Diencephalon (tissue), 1 donor: ENCODE measurements around the gene SFTA2. TPM values are rescaled to one million over a fixed set of nuclear protein-coding genes. Genes with fewer than 3 reads are reported as not detected.

ENCODE experiments used
- small RNA-seq: library from RNA; depleted of rRNA; stranded (forward); fragments of <200 nt; gene quantifications from one replicate; pipeline ENCODE3, GENCODE V24; 2014
- total RNA-seq: library from RNA; depleted of rRNA; stranded (reverse); fragments of >200 nt; gene quantifications from one replicate; pipeline ENCODE4 v1.2.3, GENCODE V29; 2014

SFTA2 gene
- not detected for total RNA-seq

DNA sequence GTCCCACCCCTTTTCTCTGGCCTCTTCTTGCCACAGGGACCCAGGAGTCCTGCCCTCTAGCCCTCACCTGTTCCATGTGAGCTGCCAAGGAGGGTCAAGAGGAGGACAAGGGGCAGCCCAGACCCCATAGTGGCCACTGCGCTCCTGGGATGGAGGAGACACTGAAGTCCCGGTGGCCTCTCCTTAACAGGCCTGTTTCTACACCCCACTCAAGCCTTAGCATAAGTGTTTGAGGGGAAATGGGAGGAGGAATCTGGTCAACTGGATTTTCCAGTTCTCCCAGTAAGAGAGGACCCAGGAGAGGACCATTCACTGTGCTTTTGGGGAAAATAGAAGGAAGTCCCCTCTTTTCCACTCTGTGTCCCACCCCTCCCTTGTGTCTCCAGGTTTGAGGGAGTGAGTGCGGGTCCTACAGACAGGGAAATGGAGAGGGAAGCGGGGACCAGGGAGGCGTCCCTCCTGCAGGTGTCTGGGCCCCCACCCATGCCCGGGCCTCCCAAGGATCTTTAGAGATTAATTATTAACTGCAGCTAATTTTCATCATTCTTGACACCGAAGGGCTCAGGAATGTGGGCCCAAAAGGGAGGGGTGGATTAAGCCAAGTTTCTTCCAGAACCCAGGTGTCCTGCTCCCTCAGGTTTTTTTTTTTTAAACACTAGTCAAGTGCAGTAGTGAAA is at the start of gene SFTA2:
TSS of gene SFTA2 (minus strand) at position 202 of the 677 bp plus-strand sequence. CDS start at position 128, 74 bp downstream.

GRCh38 chr6:30940361-30940986 is 8.5 kb upstream of the SFTA2 start, which contains the start of gene MUCL3:
TSS of gene MUCL3 (plus strand) at chr6:30940973. CDS start at chr6:30941000, 27 bp downstream.

DNA sequence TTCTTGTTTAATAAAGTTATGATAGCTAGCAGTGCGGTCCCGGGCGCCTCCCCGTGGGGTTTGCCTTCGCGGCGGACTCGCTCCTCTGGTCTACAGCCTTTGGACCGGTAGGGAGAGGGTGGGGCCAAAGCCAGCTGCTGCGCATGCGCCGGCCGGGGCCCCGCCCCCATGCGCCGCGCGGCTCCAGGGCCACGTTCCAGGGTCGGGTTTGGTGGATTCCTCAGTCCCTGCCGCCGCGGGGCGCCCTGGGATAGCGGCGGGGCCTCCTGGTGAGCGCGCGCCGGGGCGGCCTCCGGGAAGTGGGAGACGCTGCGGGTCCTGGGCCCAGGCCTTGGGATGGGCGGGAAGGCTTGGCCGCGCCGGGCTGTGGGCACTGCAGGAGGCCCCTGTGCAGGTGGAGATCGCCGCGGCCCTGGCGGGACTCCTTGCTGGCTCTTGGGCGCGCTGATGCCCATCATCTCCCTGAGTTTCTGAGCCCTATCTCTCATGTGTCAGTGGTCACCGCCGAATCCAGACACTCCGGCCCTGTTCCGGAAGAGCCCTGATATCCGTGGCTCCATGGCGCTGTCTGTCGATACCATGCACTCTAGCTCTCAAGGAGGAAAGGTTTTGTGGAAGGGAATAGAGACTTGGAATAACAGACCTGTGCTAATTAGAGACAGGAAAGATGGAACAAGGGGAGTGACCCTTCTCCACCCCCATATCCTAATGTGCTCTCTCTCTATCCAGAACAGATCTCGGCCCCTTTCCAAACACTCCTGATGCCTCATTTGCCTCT is 17.7 kb downstream of the SFTA2 start, which contains the start of gene VARS2:
TSS of gene VARS2 (plus strand) at position 163 of the 778 bp plus-strand sequence. CDS start at position 762, 599 bp downstream.

GRCh38 chr6:30907758-30908591 is 24.0 kb downstream of the SFTA2 start, which contains the start of gene GTF2H4:
TSS of gene GTF2H4 (plus strand) at chr6:30908207.

GRCh38 chr6:30883685-30884520 is 48.1 kb downstream of the SFTA2 start, which contains the start of gene DDR1:
TSS of gene DDR1 (plus strand) at chr6:30884519. CDS start at chr6:30888730, 4,211 bp downstream.

Small RNA genes within 50 kb of the gene (small RNA-seq; reads per million reads assigned to genes)
- gene RF00019: not detected

Other genes starting within 250 kb of the SFTA2 start
- 26.8 TPM for gene PPP1R18, start 245.5 kb downstream of the SFTA2 start, total RNA-seq
- 2.1 TPM for gene NRM, start 241.2 kb downstream of the SFTA2 start, total RNA-seq
- gene MDC1, start 214.9 kb downstream of the SFTA2 start, total RNA-seq: 6.5 TPM
- 1,178 TPM for gene TUBB, start 211.8 kb downstream of the SFTA2 start, total RNA-seq
- gene FLOT1, start 189.5 kb downstream of the SFTA2 start, total RNA-seq: 62.5 TPM
- gene IER3, start 187.6 kb downstream of the SFTA2 start, total RNA-seq: 3.5 TPM
- gene DDR1, start 47.7 kb downstream of the SFTA2 start, total RNA-seq: 164 TPM
- gene GTF2H4, start 24.0 kb downstream of the SFTA2 start, total RNA-seq: 26.5 TPM
- 33.0 TPM for gene VARS2, start 17.9 kb downstream of the SFTA2 start, total RNA-seq
- gene MUCL3, start 8.8 kb upstream of the SFTA2 start, total RNA-seq: not detected
- not detected for gene MUC21, start 51.5 kb upstream of the SFTA2 start, total RNA-seq
- not detected for gene MUC22, start 78.3 kb upstream of the SFTA2 start, total RNA-seq
- gene C6orf15, start 180.4 kb upstream of the SFTA2 start, total RNA-seq: not detected
- not detected for gene PSORS1C1, start 182.6 kb upstream of the SFTA2 start, total RNA-seq
- gene CDSN, start 188.3 kb upstream of the SFTA2 start, total RNA-seq: not detected
- gene PSORS1C2, start 206.9 kb upstream of the SFTA2 start, total RNA-seq: not detected
- gene CCHCR1, start 225.6 kb upstream of the SFTA2 start, total RNA-seq: 13.4 TPM
- 6.7 TPM for gene TCF19, start 226.4 kb upstream of the SFTA2 start, total RNA-seq
- not detected for gene POU5F1, start 238.5 kb upstream of the SFTA2 start, total RNA-seq